GM18867 (cell line): ENCODE results near the gene TRUB1.
"Not testable (repeated sequence)": the region's sequence is repeated elsewhere in the genome, so short reads cannot be mapped to it uniquely, and the experiment has no call there.

Experiments used
- ATAC-seq: cut with Tn5 transposase; IDR thresholded peaks from one replicate; pipeline ENCODE4 v1.9.1; 2021; ENCODE audit warnings: mild to moderate bottlenecking, moderate library complexity; ENCODE audit not compliant: unreplicated experiment

Gene TRUB1

GRCh38 chr10:114923551-114923950 is 14.4 kb upstream of the TRUB1 start:
- no peak for ATAC-seq

GRCh38 chr10:114925587-114926586 is 12.1 kb upstream of the TRUB1 start:
- ATAC-seq = peak; percentile 72

GRCh38 chr10:114928818-114929217 is 9.2 kb upstream of the TRUB1 start:
- no peak for ATAC-seq

GRCh38 chr10:114930320-114930719 is 7.7 kb upstream of the TRUB1 start:
- no peak for ATAC-seq

DNA sequence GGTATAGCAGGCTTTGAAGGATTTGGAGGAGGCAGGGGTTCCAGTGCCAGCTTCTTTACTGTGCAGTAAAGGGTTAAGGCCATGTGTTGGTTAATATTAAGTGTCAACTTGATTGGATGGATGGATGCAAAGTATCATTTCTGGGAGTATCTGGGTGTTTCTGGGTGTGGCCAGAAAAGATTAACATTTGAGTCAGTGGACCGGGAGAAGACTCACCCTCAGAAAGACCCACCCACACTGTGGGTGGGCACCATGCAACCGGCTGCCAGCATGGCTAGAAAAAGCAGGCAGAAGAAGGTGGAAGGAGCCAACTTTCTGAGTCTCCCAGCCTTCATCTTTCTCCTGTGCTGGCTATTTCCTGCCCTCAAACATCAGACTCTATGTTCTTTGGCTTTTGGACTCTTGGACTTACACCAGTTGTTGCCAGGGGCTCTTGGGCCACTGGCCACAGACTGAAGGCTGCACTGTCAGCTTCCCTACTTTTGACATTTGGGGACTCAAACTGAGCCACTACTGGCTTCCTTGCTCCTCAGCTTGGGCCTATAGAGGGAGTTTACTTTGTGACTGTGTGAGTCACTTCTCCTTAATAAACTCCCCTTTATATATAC is 6.8 kb upstream of the TRUB1 start:
- ATAC-seq = no peak

DNA sequence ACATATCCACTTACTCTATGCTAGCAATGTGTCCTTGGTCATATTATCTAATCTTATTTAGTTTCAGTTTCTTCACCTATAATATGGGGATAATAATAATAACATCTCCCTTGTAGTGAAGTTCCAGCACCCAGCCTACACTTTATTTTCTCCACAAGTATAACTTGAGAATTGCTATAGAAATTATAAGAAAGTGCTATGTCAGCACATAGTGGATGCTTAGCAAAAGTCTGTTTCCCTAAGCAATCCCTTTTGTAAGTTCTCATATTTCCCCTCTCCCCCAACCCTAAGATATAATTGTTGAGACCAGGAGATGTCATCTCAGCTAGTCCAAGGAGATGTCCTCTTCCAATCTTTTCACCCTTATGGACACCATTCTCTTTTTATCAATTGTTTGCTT is 5.8 kb upstream of the TRUB1 start:
- ATAC-seq = no peak

DNA sequence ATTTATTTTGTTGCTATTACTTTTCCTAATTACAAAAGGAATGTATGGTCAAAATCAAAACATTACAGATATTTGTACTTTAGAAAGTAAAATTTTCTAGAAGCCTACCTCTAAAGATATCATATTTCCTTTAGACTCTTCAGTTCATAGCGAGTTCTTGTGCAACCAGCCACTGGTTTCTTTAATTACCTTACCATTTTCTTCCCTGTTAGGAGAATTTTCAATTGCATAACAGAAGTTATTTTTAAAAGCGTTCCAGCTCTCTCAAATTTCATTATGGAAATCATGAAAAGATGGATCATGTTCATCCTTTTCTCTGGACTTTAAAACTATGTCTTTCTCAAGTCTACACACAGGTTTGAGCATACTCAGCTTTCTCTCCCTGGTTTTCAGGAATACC is 5.0 kb upstream of the TRUB1 start:
- ATAC-seq = no peak

DNA sequence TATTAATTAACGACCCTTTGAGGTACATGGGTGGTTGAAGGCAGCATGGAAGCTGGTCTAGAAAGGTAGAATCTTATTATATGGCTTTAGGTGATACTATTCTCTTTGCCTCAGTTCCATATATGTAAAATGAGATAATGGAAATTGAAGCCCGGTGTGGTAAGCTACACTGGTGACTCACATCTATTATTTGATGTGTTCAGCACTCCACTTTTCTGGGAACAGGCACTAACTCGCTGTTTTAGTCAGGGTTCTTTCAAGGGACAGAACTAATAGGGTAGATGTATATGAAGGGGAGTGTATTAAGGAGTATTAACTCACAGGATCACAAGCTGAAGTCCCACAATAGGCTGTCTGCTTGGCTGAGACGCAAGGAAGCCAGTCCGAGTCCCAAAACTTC is 4.4 kb upstream of the TRUB1 start:
- ATAC-seq = no peak

DNA sequence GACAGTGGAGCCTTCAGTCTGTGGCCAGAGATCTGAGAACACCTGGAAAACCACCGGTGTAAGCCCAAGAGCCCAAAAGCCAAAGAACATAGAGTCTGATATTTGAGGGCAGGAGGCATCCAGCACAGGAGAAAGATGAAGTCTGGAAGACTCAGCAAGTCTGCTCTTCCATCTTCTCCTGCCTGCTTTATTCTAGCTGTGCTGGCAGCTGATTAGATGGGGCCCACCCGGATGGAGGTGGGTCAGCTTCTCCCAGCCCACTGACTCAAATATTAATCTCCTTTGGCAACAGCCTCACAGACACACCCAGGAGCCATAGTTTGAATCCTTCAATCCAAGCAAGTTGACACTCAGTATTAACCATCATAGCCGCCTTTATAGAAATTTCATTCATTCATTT is 4.0 kb upstream of the TRUB1 start:
- not testable (repeated sequence) for ATAC-seq

GRCh38 chr10:114938856-114939193 is 830 bp downstream of the TRUB1 start:
- no peak for ATAC-seq

DNA sequence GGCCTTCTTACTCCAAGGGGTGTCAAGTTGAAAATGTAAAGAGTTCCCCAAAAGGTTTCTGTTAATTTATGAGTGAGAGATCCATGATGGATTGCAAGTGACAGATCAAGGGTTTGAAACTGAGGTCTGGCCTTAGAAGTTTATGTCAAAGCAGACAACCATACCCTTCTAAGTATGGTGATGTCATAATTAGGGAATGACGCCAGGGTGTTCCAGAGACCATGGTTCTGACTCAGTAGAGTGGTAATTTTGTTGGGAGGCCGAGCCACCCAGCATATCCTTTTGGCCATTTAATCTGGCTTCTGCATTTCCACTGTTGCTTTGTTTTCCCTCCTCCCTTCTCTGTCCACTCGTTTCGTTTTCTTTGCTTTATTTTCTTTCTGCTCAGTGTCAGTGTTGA is 2.7 kb downstream of the TRUB1 start:
- ATAC-seq = no peak

DNA sequence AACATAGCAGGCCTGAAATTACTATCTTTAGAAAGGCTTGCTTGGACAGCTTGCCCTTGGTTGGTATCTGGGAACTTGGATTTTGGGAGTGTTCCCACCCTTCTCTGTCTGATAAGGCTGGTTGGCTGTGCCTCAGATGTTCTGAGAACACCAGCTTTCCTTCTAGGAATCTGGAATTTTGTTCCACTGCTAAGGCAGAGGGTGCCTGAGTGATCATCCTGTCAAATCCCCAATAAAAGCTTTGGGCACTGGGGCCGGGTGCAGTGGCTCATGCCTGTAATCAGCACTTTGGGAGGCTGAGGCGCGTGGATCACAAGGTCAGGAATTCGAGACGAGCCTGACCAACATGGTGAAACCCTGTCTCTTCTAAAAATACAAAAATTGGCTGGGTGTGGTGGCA is 5.0 kb downstream of the TRUB1 start:
- no peak for ATAC-seq

DNA sequence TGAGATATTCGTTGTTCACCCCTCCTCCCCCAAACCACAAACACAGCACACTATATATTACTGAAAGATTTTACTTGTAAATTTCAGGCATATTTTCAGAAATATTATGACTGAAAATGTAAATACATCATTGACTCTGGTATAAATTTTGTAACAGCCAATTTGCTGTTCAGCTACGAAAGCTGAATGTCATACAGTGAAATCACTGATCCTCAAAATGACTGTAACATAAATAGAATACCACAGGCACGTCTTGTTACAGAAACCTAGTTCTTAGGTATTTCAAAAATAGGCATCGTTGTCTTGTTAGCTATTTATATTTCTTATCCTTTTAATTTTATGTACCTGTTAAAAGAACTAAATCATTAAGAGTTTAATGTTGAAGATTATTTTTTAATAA is 15.1 kb downstream of the TRUB1 start:
- peak; percentile 53 for ATAC-seq

DNA sequence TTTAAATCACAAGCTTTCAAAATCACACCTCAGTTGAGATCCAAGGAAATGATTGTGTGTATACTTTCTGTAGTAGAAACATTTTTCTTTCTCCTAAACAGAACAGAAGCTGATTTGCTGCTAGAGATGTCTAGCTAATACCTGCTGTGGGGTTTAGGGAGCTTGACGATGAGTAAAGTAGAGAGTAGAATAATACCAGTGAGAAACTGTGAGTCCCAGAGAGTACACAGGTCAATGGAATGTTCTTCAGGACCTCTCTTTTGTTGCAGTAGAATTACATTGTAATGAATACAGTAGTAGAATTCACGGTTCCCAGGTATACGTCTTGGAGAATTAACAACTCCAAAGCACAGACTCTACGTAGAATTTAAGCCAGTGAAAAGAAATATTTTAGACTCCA is 18.0 kb downstream of the TRUB1 start:
- ATAC-seq = no peak

GRCh38 chr10:114956466-114956865 is 18.5 kb downstream of the TRUB1 start:
- no peak for ATAC-seq

- no peak for ATAC-seq
Measured at GRCh38 chr10:114957122-114957521, 19.1 kb downstream of the TRUB1 start.

DNA sequence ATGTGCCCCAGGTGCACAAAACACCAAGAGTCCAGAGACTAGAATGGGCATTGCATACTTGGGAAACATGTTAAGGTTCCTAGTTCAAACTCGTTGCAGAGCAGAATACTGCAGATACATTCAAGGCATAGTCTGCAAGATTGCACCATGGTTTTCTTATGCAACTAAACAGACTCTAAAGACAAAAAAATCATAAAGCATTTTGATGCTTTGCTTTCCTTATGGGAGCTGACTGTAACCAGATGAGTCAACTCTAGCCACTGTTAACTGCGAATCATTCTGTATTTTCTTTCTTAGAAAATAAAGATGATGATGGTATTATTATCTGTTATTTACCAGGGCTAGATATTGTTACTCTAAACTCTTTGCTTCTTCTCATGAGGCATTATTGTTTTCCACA is 19.7 kb downstream of the TRUB1 start:
- ATAC-seq = no peak

DNA sequence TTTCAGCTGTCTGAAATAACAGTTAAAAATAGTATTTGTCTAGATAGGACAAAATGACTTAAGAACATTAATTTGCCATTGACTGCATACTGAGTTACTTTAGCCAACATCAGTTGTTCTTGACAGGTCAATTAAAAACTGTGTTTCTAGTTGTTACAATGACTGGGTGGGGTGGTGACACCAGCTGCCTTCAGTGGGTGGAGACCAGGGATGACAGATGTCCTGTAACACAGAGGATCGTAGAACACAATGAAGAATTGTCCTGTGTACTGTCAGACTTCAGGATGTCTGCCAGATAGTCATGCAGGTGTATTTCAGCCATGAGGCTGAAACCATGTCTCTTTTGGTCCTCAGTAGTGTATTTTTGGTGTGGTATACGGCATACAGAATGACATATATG is 24.4 kb downstream of the TRUB1 start:
- no peak for ATAC-seq

GRCh38 chr10:114963908-114964307 is 25.9 kb downstream of the TRUB1 start:
- no peak for ATAC-seq

DNA sequence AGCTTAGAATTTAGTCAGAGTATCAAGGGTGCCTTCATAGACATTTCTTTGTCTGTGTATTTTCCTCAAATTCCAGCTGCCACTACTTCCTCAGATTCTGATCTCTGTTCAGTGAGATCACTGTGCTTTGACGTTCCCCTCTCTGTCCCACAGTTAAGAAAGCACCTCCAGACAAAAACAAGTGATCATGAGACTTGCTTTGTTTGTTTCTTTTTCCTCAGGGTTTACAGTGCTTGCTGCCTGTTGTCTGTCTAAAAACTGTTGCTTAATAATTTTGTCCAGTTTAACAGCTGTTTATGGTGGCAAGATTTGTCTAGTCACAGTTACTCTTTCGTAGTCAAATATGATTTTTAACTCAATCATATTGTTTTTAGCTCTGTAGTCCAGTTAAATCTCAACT is 29.1 kb downstream of the TRUB1 start:
- no peak for ATAC-seq

GRCh38 chr10:114970515-114970914 is 32.5 kb downstream of the TRUB1 start:
- no peak for ATAC-seq

GRCh38 chr10:114973306-114973705 is 35.3 kb downstream of the TRUB1 start:
- no peak for ATAC-seq
